ENCODE results near the gene ENAH.

The ENAH gene

GRCh38 chr1:225580238-225581099, 72.5 kb downstream of the ENAH start:
- Mint-ChIP-seq H3K27ac (ENCODE audit: low read depth) (no peak overlapping the region), H3K27me3 (peaks cover 65% of the 10 kb centered on the region)

GRCh38 chr1:225578251-225578977, 74.5 kb downstream of the ENAH start:
- DNase-seq (ENCODE audit: low spot score in 2 of 2) (no peak), ATAC-seq (replicated peaks; ENCODE audit: extremely low read depth, poor library complexity, severe bottlenecking) (no peak)
- Mint-ChIP-seq H3K27me3 (peaks cover 45% of the 10 kb centered on the region), H3K4me3 (no peak overlapping the region), H3K9me3 (no peaks in the 10 kb centered on the region), H3K4me1 (no peaks in the 10 kb centered on the region), H3K36me3 (ENCODE audit: insufficient read depth) (no peaks in the 10 kb centered on the region), H3K27ac (ENCODE audit: low read depth) (no peak overlapping the region)

More at GRCh38 chr1:225580238-225581099, 72.5 kb downstream of the ENAH start:
- no peaks in the 10 kb centered on the region for H3K9me3 Mint-ChIP-seq
- ATAC-seq (replicated peaks; ENCODE audit: extremely low read depth, poor library complexity, severe bottlenecking) = no peak
- H3K36me3 Mint-ChIP-seq (ENCODE audit: insufficient read depth) = no peaks in the 10 kb centered on the region
- no peak for DNase-seq (ENCODE audit: low spot score in 2 of 2)
- no peaks in the 10 kb centered on the region for H3K4me1 Mint-ChIP-seq
- no peak overlapping the region for H3K4me3 Mint-ChIP-seq

- ATAC-seq (replicated peaks; ENCODE audit: extremely low read depth, poor library complexity, severe bottlenecking) (no peak), DNase-seq (ENCODE audit: low spot score in 2 of 2) (no peak)
- Mint-ChIP-seq H3K27ac (ENCODE audit: low read depth) (no peak overlapping the region), H3K9me3 (no peaks in the 10 kb centered on the region), H3K36me3 (ENCODE audit: insufficient read depth) (no peaks in the 10 kb centered on the region), H3K27me3 (peaks cover 33% of the 10 kb centered on the region), H3K4me3 (no peak overlapping the region), H3K4me1 (no peaks in the 10 kb centered on the region)
Observed at GRCh38 chr1:225577241-225577640, 75.7 kb downstream of the ENAH start.

- Mint-ChIP-seq H3K27ac (ENCODE audit: low read depth) (no peak overlapping the region), H3K4me1 (no peaks in the 10 kb centered on the region)
- no peak for DNase-seq (ENCODE audit: low spot score in 2 of 2)
Observed at GRCh38 chr1:225573216-225573615, 79.7 kb downstream of the ENAH start.

GRCh38 chr1:225572422-225572821, 80.5 kb downstream of the ENAH start:
- Mint-ChIP-seq H3K36me3 (ENCODE audit: insufficient read depth) (no peaks in the 10 kb centered on the region), H3K27me3 (peaks cover 13% of the 10 kb centered on the region), H3K27ac (ENCODE audit: low read depth) (no peak overlapping the region), H3K4me1 (no peaks in the 10 kb centered on the region), H3K9me3 (no peaks in the 10 kb centered on the region), H3K4me3 (no peak overlapping the region)
- DNase-seq (ENCODE audit: low spot score in 2 of 2) (no peak), ATAC-seq (replicated peaks; ENCODE audit: extremely low read depth, poor library complexity, severe bottlenecking) (no peak)

More at GRCh38 chr1:225573216-225573615, 79.7 kb downstream of the ENAH start:
- no peaks in the 10 kb centered on the region for H3K9me3 Mint-ChIP-seq
- ATAC-seq (replicated peaks; ENCODE audit: extremely low read depth, poor library complexity, severe bottlenecking) = no peak
- no peak overlapping the region for H3K4me3 Mint-ChIP-seq
- peaks cover 20% of the 10 kb centered on the region for H3K27me3 Mint-ChIP-seq
- H3K36me3 Mint-ChIP-seq (ENCODE audit: insufficient read depth) = no peaks in the 10 kb centered on the region

- no peaks in the 10 kb centered on the region for H3K9me3 Mint-ChIP-seq
- H3K27ac Mint-ChIP-seq (ENCODE audit: low read depth) = no peak overlapping the region
- H3K27me3 Mint-ChIP-seq = peaks cover 35% of the 10 kb centered on the region
- H3K4me1 Mint-ChIP-seq = no peaks in the 10 kb centered on the region
- no peak for ATAC-seq (replicated peaks; ENCODE audit: extremely low read depth, poor library complexity, severe bottlenecking)
- no peaks in the 10 kb centered on the region for H3K36me3 Mint-ChIP-seq (ENCODE audit: insufficient read depth)
- DNase-seq (ENCODE audit: low spot score in 2 of 2) = no peak
- no peak overlapping the region for H3K4me3 Mint-ChIP-seq
Observed at GRCh38 chr1:225567789-225568188, 85.1 kb downstream of the ENAH start.

- no peaks in the 10 kb centered on the region for H3K4me1 Mint-ChIP-seq
- H3K27me3 Mint-ChIP-seq = peaks cover 22% of the 10 kb centered on the region
- no peaks in the 10 kb centered on the region for H3K9me3 Mint-ChIP-seq
- no peak for ATAC-seq (replicated peaks; ENCODE audit: extremely low read depth, poor library complexity, severe bottlenecking)
- DNase-seq (ENCODE audit: low spot score in 2 of 2) = no peak
- H3K27ac Mint-ChIP-seq (ENCODE audit: low read depth) = no peak overlapping the region
- no peaks in the 10 kb centered on the region for H3K36me3 Mint-ChIP-seq (ENCODE audit: insufficient read depth)
- no peak overlapping the region for H3K4me3 Mint-ChIP-seq
Observed at GRCh38 chr1:225565847-225566246, 87.1 kb downstream of the ENAH start.

- Mint-ChIP-seq H3K27ac (ENCODE audit: low read depth) (no peak overlapping the region), H3K4me1 (no peaks in the 10 kb centered on the region), H3K9me3 (no peaks in the 10 kb centered on the region), H3K27me3 (peaks cover 36% of the 10 kb centered on the region), H3K4me3 (no peak overlapping the region), H3K36me3 (ENCODE audit: insufficient read depth) (no peaks in the 10 kb centered on the region)
- DNase-seq (ENCODE audit: low spot score in 2 of 2) (no peak), ATAC-seq (replicated peaks; ENCODE audit: extremely low read depth, poor library complexity, severe bottlenecking) (no peak)
Observed at GRCh38 chr1:225561675-225562074, 91.2 kb downstream of the ENAH start.

- Mint-ChIP-seq H3K27ac (ENCODE audit: low read depth) (no peak overlapping the region), H3K36me3 (ENCODE audit: insufficient read depth) (no peaks in the 10 kb centered on the region), H3K4me3 (no peak overlapping the region), H3K4me1 (no peaks in the 10 kb centered on the region), H3K27me3 (peaks cover 19% of the 10 kb centered on the region), H3K9me3 (no peaks in the 10 kb centered on the region)
- no peak for DNase-seq (ENCODE audit: low spot score in 2 of 2)
- ATAC-seq (replicated peaks; ENCODE audit: extremely low read depth, poor library complexity, severe bottlenecking) = no peak
Observed at GRCh38 chr1:225559902-225560301, 93.0 kb downstream of the ENAH start.

GRCh38 chr1:225559326-225559725, 93.6 kb downstream of the ENAH start:
- Mint-ChIP-seq H3K9me3 (no peaks in the 10 kb centered on the region), H3K36me3 (ENCODE audit: insufficient read depth) (no peaks in the 10 kb centered on the region), H3K27me3 (peaks cover 19% of the 10 kb centered on the region), H3K4me3 (no peak overlapping the region), H3K27ac (ENCODE audit: low read depth) (no peak overlapping the region), H3K4me1 (no peaks in the 10 kb centered on the region)
- no peak for ATAC-seq (replicated peaks; ENCODE audit: extremely low read depth, poor library complexity, severe bottlenecking)
- no peak for DNase-seq (ENCODE audit: low spot score in 2 of 2)

- Mint-ChIP-seq H3K27ac (ENCODE audit: low read depth) (no peak overlapping the region), H3K27me3 (peaks cover 19% of the 10 kb centered on the region)
Observed at GRCh38 chr1:225556694-225557093, 96.2 kb downstream of the ENAH start.

GRCh38 chr1:225555821-225556220, 97.1 kb downstream of the ENAH start:
- Mint-ChIP-seq H3K4me1 (no peaks in the 10 kb centered on the region), H3K9me3 (no peaks in the 10 kb centered on the region), H3K27ac (ENCODE audit: low read depth) (no peak overlapping the region), H3K4me3 (no peak overlapping the region), H3K27me3 (peaks cover 19% of the 10 kb centered on the region), H3K36me3 (ENCODE audit: insufficient read depth) (no peaks in the 10 kb centered on the region)
- no peak for ATAC-seq (replicated peaks; ENCODE audit: extremely low read depth, poor library complexity, severe bottlenecking)
- no peak for DNase-seq (ENCODE audit: low spot score in 2 of 2)

More at GRCh38 chr1:225556694-225557093, 96.2 kb downstream of the ENAH start:
- no peak overlapping the region for H3K4me3 Mint-ChIP-seq
- DNase-seq (ENCODE audit: low spot score in 2 of 2) (no peak), ATAC-seq (replicated peaks; ENCODE audit: extremely low read depth, poor library complexity, severe bottlenecking) (no peak)
- no peaks in the 10 kb centered on the region for H3K9me3 Mint-ChIP-seq
- no peaks in the 10 kb centered on the region for H3K36me3 Mint-ChIP-seq (ENCODE audit: insufficient read depth)
- no peaks in the 10 kb centered on the region for H3K4me1 Mint-ChIP-seq
